ENCODE measurements around the gene BTBD1. TPM values are rescaled to one million over a fixed set of nuclear protein-coding genes. Genes with fewer than 3 reads are reported as not detected.

Gene BTBD1
- total RNA-seq, 1 experiment from 2014 or later = 71.8 TPM

- Histone ChIP-seq H3K27me3 (ENCODE audit: control insufficient read depth, insufficient read depth, low read length) (no peaks in the 10 kb centered on the region), H3K4me3 (ENCODE audit: insufficient read depth, low read depth, low read length) (no peak overlapping the region), H3K36me3 (replicated peaks; ENCODE audit: control insufficient read depth, insufficient read depth, low read length) (no peaks in the 10 kb centered on the region)
- no peak for DNase-seq
These were observed 90.0 kb downstream of the BTBD1 start for GRCh38 chr15:82977076-82977475.

GRCh38 chr15:82972990-82973389, 94.1 kb downstream of the BTBD1 start:
- Histone ChIP-seq H3K27me3 (ENCODE audit: control insufficient read depth, insufficient read depth, low read length) (no peaks in the 10 kb centered on the region), H3K4me3 (ENCODE audit: insufficient read depth, low read depth, low read length) (no peak overlapping the region), H3K36me3 (replicated peaks; ENCODE audit: control insufficient read depth, insufficient read depth, low read length) (no peaks in the 10 kb centered on the region)
- DNase-seq = no peak

- Histone ChIP-seq H3K36me3 (replicated peaks; ENCODE audit: control insufficient read depth, insufficient read depth, low read length) (no peaks in the 10 kb centered on the region), H3K4me3 (ENCODE audit: insufficient read depth, low read depth, low read length) (no peak overlapping the region), H3K27me3 (ENCODE audit: control insufficient read depth, insufficient read depth, low read length) (no peaks in the 10 kb centered on the region)
- no peak for DNase-seq
These were observed 95.7 kb downstream of the BTBD1 start for GRCh38 chr15:82971218-82971984.

- Histone ChIP-seq H3K27me3 (ENCODE audit: control insufficient read depth, insufficient read depth, low read length) (no peaks in the 10 kb centered on the region), H3K36me3 (replicated peaks; ENCODE audit: control insufficient read depth, insufficient read depth, low read length) (no peaks in the 10 kb centered on the region)
These were observed 96.4 kb downstream of the BTBD1 start for GRCh38 chr15:82970696-82971095.

GRCh38 chr15:82970078-82970686, 96.9 kb downstream of the BTBD1 start:
- Histone ChIP-seq H3K27me3 (ENCODE audit: control insufficient read depth, insufficient read depth, low read length) (no peaks in the 10 kb centered on the region), H3K4me3 (ENCODE audit: insufficient read depth, low read depth, low read length) (no peak overlapping the region), H3K36me3 (replicated peaks; ENCODE audit: control insufficient read depth, insufficient read depth, low read length) (no peaks in the 10 kb centered on the region)
- no peak for DNase-seq

More at GRCh38 chr15:82970696-82971095, 96.4 kb downstream of the BTBD1 start:
- DNase-seq = no peak
- no peak overlapping the region for H3K4me3 ChIP-seq (ENCODE audit: insufficient read depth, low read depth, low read length)

GRCh38 chr15:82969353-82969752, 97.7 kb downstream of the BTBD1 start:
- DNase-seq = no peak
- Histone ChIP-seq H3K36me3 (replicated peaks; ENCODE audit: control insufficient read depth, insufficient read depth, low read length) (no peaks in the 10 kb centered on the region), H3K4me3 (ENCODE audit: insufficient read depth, low read depth, low read length) (no peak overlapping the region), H3K27me3 (ENCODE audit: control insufficient read depth, insufficient read depth, low read length) (no peaks in the 10 kb centered on the region)

GRCh38 chr15:82968066-82968465, 99.0 kb downstream of the BTBD1 start:
- Histone ChIP-seq H3K4me3 (ENCODE audit: insufficient read depth, low read depth, low read length) (no peak overlapping the region), H3K27me3 (ENCODE audit: control insufficient read depth, insufficient read depth, low read length) (no peaks in the 10 kb centered on the region), H3K36me3 (replicated peaks; ENCODE audit: control insufficient read depth, insufficient read depth, low read length) (no peaks in the 10 kb centered on the region)
- no peak for DNase-seq

- Histone ChIP-seq H3K36me3 (replicated peaks; ENCODE audit: control insufficient read depth, insufficient read depth, low read length) (no peaks in the 10 kb centered on the region), H3K27me3 (ENCODE audit: control insufficient read depth, insufficient read depth, low read length) (no peaks in the 10 kb centered on the region), H3K4me3 (ENCODE audit: insufficient read depth, low read depth, low read length) (no peak overlapping the region)
- DNase-seq = no peak
These were observed 100.4 kb downstream of the BTBD1 start for GRCh38 chr15:82966671-82967071.

Other genes starting within 250 kb of the BTBD1 start
- 7.0 and 13.9 TPM in 2 replicates for gene HOMER2, start 114.5 kb downstream of the BTBD1 start, total RNA-seq (2014; rRNA removed; shearing (Covaris generic))
- 33.9 and 36.5 TPM in 2 replicates for gene RAMAC, start 81.0 kb downstream of the BTBD1 start, total RNA-seq (2014; rRNA removed; shearing (Covaris generic))
- 21.3 and 48.6 TPM in 2 replicates for gene C15orf40, start 55.6 kb downstream of the BTBD1 start, total RNA-seq (2014; rRNA removed; shearing (Covaris generic))
- gene TM6SF1, start 40.4 kb upstream of the BTBD1 start, total RNA-seq (2014; rRNA removed; shearing (Covaris generic)) = 0.62 and 0.63 TPM in 2 replicates
- gene HDGFL3, start 140.6 kb upstream of the BTBD1 start, total RNA-seq (2014; rRNA removed; shearing (Covaris generic)) = 39.0 and 68.0 TPM in 2 replicates
- 0.03 TPM in 1 of 2 replicates, not detected in the other for gene BNC1, start 217.4 kb upstream of the BTBD1 start, total RNA-seq (2014; rRNA removed; shearing (Covaris generic))

All from H7 (cell line).